GM10248 (cell line): ENCODE measurements around the gene TMEM18.
"Not testable (repeated sequence)": the region's sequence is repeated elsewhere in the genome, so short reads cannot be mapped to it uniquely, and the experiment has no call there.

Source experiments
- CTCF ChIA-PET: fragments of 300-600 bp; sonication (Branson Sonifier 250); formaldehyde crosslinking; extraction: SDS; loops from one replicate; lab custom pipeline; 2021; ENCODE audit warnings: antibody characterized with exemption; lab: Yijun Ruan, JAX
- POLR2A ChIA-PET: fragments of 350-650 bp; sonication (Branson Sonifier 250); formaldehyde crosslinking; extraction: SDS; loops from one replicate; lab custom pipeline; 2020; ENCODE audit warnings: antibody characterized with exemption; lab: Yijun Ruan, JAX
- DNase-seq: peaks from one replicate; pipeline ENCODE4 v3.0.0; 2012; ENCODE audit errors: extremely low spot score
- TF ChIP-seq, protein P1 (sequence below): IDR thresholded peaks from 2 replicates; pipeline ENCODE4 v1.5.1; 2012; ENCODE audit warnings: mild to moderate bottlenecking, low read depth; ENCODE audit errors: extremely low read depth, missing control alignments, control extremely low read depth

Gene TMEM18

DNA sequence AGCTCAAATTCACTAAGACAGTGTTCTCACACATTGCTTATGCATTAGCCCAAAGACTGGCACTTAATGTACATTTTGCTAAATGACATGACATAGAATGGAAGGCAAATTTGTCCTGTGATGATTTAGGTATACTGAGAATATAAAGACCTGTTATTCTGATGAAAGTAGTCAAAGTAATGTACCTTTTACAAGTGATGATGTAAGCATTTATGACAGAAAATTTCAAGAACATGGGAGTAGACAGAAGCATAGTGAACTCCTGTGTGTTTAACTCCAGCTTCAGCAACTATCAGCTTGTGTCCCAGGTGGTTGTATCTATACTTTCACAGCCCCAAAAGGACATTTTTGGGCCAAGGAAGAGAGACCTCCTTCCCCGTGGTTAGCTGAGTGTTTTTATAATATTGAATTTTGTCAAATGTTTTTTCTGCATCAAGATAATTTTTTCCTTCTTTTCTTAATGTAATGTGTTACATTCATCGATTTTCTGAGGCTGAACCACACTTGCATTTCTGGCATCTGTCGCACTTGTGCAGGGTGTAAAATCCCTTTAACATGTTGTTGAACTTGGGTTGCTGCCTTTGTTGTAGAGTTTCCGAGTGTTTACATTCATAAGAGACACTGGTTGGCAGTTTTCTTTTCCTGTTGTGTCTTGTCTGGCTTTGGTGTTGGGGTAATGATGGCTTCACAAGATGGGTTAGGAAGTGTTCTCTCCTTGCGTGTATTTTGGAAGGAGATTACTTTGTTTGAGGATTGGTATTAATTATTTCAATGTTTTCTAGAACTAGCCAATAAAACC, 33.9 kb upstream of the TMEM18 start:
- TF ChIP-seq, protein P1, sequence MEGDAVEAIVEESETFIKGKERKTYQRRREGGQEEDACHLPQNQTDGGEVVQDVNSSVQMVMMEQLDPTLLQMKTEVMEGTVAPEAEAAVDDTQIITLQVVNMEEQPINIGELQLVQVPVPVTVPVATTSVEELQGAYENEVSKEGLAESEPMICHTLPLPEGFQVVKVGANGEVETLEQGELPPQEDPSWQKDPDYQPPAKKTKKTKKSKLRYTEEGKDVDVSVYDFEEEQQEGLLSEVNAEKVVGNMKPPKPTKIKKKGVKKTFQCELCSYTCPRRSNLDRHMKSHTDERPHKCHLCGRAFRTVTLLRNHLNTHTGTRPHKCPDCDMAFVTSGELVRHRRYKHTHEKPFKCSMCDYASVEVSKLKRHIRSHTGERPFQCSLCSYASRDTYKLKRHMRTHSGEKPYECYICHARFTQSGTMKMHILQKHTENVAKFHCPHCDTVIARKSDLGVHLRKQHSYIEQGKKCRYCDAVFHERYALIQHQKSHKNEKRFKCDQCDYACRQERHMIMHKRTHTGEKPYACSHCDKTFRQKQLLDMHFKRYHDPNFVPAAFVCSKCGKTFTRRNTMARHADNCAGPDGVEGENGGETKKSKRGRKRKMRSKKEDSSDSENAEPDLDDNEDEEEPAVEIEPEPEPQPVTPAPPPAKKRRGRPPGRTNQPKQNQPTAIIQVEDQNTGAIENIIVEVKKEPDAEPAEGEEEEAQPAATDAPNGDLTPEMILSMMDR: no peak

DNA sequence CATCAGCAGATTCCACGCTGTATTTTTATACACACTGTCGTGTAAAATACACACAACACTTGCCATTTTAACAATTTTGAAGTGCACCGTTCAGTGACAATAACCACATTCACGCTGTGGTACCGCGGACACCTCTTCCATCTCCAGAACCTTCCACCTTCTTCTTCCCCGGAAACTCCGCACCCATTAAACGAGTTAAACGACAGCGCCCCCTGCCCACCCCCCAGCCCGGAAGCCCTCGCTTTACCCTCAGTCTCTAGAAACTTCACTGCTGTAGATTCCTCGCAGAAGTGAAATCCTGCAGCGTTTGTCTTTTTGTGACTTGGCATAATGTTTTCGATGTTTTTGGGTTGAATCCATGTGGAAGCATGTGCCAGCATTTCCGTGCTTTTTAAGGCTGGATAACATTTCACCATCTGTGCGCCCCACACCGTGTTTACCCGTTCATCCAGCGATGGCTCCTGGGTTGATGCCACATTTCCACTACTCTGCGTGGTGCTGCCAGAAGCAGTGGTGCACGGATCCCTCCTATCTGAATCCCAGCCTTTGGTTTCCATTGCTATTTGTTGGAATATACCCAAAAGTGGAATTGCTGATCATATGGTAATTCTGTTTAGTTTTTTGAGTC, 32.0 kb upstream of the TMEM18 start:
- ChIA-PET CTCF (interaction anchor here (1.8 kb wide), 1 partner anchor 9 kb away, joined by 6 read pairs; no protein-coding TSS in a partner anchor), POLR2A (no interaction called here)
- TF ChIP-seq, protein P1: no peak
- DNase-seq: no peak

More for the DNA sequence above, 33.9 kb upstream of the TMEM18 start:
- POLR2A ChIA-PET: no interaction called here
- CTCF ChIA-PET: interaction anchor here (0.7 to 6.5 kb wide), 2 partner anchors 8 to 840 kb away, joined by 3 to 48 read pairs; no protein-coding TSS in a partner anchor
- DNase-seq: no peak

DNA sequence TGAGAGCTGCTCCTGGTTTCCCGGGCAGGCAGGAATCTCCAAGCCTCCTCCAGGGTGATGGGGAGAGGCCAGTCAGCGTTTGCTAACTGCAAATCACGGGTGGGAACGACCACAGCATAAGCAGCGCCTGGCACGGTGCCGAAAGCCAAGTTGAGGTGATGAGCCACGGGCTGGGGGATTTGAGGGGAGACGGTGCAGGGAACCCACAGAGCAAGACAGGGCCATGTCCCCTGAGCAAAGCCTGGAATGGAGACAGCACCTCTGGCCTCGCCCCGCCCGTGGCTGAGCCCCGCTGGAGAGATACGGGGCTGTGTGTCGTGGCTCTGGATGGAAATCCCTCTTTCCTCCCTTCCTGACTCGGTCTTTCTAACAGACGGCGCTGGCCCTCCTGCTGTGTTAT, 31.5 kb upstream of the TMEM18 start:
- TF ChIP-seq, protein P1: no peak
- CTCF ChIA-PET: interaction anchor here (0.8 to 1.8 kb wide), 2 partner anchors 9 to 13 kb away, joined by 4 to 6 read pairs; no protein-coding TSS in a partner anchor

DNA sequence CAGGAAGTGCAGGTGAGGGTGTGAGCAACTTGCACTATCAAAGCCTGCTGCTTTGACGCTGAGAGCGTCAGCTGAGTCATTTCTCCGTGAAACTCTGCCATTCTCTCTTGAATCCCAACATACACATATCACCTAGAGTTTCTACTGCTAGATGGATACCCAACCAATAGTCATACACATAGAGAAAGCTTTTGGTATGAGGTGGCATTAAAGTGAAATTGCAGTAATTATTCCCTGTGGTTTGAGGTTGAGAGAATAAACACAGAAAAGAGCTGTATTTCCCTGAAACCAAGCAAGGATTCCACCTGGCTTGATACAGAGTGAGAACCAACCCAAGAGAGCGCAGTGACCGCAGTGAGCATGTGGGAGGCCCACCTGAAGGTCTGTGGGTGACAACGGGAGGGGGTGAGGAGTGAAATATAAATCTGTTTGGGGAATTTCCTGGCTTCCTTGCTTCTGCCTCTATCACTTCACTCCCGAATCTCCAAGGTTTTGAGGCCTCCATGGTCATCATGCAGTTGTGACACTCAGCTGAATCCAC, 28.8 kb upstream of the TMEM18 start:
- CTCF ChIA-PET: interaction anchor here (0.7 to 1.5 kb wide), 4 partner anchors 10 to 130 kb away, joined by 3 to 9 read pairs (median 3); no protein-coding TSS in a partner anchor
- POLR2A ChIA-PET: no interaction called here
- TF ChIP-seq, protein P1: no peak
- DNase-seq: peak; percentile 34

More for the DNA sequence above, 31.5 kb upstream of the TMEM18 start:
- POLR2A ChIA-PET: no interaction called here
- DNase-seq: no peak

DNA sequence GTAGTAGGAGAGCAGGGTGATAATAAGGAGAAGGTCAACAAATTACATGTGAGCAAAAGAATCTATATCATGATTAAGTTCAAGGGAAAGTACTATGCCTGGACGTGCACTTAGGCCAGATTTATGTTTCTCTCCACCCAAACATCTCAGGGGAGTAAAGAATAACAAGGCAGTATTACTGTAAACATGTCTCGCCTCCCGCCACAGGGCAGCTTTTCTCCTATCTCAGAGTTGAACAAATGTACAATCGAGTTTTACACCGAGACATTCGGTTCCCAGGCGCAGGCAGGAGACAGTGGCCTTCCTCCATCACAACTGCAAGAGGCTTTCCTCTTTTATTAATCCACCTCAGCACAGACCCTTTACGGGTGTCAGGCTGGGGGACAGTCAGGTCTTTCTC, 25.6 kb upstream of the TMEM18 start:
- POLR2A ChIA-PET, CTCF ChIA-PET, DNase-seq: not testable (repeated sequence)

DNA sequence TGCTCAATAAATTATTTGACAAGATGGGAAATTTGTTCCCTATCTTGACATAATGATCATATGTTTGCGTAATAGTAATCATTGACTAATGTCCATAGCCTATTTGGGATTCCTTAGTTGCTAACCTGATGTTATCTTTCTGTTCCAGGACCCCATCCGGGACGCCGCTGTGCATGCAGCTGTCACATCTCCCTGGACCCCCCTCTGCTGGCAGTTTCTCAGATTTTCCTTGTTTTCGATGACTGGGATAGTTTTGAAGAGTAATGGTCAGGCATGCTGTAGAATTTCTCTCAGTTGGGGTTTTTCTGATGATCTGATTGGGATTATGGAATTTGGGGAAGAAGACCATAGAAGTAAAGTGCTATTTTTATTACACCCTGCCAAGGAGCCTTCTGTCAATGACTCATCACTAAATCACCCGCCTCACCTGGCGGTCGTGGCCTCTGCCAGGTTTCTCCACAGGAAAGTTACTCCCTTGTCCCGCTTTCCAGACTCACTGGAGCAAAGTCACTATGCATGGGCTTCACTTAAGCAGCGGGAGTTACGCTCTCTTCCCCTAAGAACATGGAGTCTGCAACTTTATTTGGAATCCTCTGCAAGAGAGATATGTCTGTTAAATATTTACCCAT, 19.9 kb upstream of the TMEM18 start:
- POLR2A ChIA-PET: no interaction called here
- TF ChIP-seq, protein P1: no peak
- CTCF ChIA-PET: no interaction called here
- DNase-seq: no peak
